OCI-LY1 (cell line): Measurements from ENCODE around the gene BPIFB4.

Experiments used
- EZH2 ChIP-seq: fragments of 200-600 bp; sonication (generic), shearing (Covaris generic); IDR thresholded peaks from 2 replicates; pipeline ENCODE4 v1.8.0; 2017; ENCODE audit warnings: borderline replicate concordance, mixed run types, mild to moderate bottlenecking, antibody characterized with exemption, low read length, moderate library complexity, mixed read lengths
- TF ChIP-seq, protein P1 (sequence below): fragments of 200-600 bp; sonication (generic), shearing (Covaris generic); IDR thresholded peaks from 2 replicates; pipeline ENCODE4 v1.5.1; 2017; ENCODE audit warnings: mild to moderate bottlenecking, antibody characterized with exemption, low read length, moderate library complexity, mixed read lengths

DNA sequence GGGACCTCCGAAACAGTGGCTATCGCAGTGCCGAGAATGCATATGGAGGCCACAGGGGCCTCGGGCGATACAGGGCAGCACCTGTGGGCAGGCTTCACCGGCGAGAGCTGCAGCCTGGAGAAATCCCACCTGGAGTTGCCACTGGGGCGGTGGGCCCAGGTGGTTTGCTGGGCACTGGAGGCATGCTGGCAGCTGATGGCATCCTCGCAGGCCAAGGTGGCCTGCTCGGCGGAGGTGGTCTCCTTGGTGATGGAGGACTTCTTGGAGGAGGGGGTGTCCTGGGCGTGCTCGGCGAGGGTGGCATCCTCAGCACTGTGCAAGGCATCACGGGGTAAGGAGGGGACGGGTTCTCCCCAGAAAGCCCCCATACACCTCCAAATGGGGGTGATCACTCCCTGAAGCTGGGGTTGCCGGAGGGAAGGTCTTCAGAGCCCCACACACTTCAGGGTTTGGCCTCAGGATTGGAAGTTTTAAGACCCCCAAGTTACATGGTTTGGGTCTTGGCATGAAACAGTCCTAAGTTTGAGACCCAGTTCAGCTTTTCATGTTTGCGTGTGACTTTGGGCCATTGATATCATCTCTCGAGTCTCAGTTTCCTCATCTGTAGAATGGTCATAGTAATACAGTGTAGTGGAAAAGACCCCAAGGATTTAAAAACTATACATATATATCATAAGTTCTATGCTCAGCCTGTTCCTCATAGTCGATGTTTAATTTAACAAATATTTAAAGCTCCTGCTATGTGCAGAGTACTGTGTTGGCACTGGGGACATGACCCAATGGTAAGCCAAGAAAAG, 4.3 kb downstream of the BPIFB4 start:
- TF ChIP-seq, protein P1, sequence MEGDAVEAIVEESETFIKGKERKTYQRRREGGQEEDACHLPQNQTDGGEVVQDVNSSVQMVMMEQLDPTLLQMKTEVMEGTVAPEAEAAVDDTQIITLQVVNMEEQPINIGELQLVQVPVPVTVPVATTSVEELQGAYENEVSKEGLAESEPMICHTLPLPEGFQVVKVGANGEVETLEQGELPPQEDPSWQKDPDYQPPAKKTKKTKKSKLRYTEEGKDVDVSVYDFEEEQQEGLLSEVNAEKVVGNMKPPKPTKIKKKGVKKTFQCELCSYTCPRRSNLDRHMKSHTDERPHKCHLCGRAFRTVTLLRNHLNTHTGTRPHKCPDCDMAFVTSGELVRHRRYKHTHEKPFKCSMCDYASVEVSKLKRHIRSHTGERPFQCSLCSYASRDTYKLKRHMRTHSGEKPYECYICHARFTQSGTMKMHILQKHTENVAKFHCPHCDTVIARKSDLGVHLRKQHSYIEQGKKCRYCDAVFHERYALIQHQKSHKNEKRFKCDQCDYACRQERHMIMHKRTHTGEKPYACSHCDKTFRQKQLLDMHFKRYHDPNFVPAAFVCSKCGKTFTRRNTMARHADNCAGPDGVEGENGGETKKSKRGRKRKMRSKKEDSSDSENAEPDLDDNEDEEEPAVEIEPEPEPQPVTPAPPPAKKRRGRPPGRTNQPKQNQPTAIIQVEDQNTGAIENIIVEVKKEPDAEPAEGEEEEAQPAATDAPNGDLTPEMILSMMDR, result no peak
- TF ChIP-seq EZH2, result no peak
